ENCODE data around the gene BUD31. TPM values are rescaled to one million over a fixed set of nuclear protein-coding genes. Genes with fewer than 3 reads are reported as not detected.

Gene BUD31
- 105 and 108 TPM in 2 replicates for total RNA-seq

GRCh38 chr7:99408379-99409191 is at the start of gene BUD31, which contains the start of gene PDAP1:
TSS of gene BUD31 (plus strand) at chr7:99408969. CDS start at chr7:99411093, 2,124 bp downstream.
TSS of gene PDAP1 (minus strand) at chr7:99408597. CDS start at chr7:99408548, 49 bp downstream.

GRCh38 chr7:99374111-99375064 is 34.4 kb upstream of the BUD31 start, which contains the start of gene ARPC1B:
TSS of gene ARPC1B (plus strand) at chr7:99374730. CDS start at chr7:99385715, 10,985 bp downstream.

GRCh38 chr7:99438573-99439480 is 30.1 kb downstream of the BUD31 start, which contains the start of the genes CPSF4 and PTCD1:
TSS of gene CPSF4 (plus strand) at chr7:99438943. CDS start at chr7:99439083, 140 bp downstream.
TSS of gene PTCD1 (minus strand) at chr7:99438798. CDS start at chr7:99435242, 3,556 bp downstream.

Other genes with a start within 250 kb of the BUD31 start
- 0.13 TPM in 1 of 2 replicates, not detected in the other for gene KPNA7, start 200.9 kb upstream of the BUD31 start, total RNA-seq
- 0.26 TPM in 1 of 2 replicates, not detected in the other for gene MYH16, start 136.1 kb upstream of the BUD31 start, total RNA-seq
- gene ARPC1A, start 83.1 kb upstream of the BUD31 start, total RNA-seq, result 121 and 235 TPM in 2 replicates
- 172 and 382 TPM in 2 replicates for gene ARPC1B, start 34.2 kb upstream of the BUD31 start, total RNA-seq
- 97.0 and 105 TPM in 2 replicates for gene PDAP1, start 372 bp upstream of the BUD31 start, total RNA-seq
- 4.0 and 7.2 TPM in 2 replicates for gene PTCD1, start 29.8 kb downstream of the BUD31 start, total RNA-seq
- gene CPSF4, start 30.0 kb downstream of the BUD31 start, total RNA-seq, result 22.5 and 36.2 TPM in 2 replicates
- 2,095 and 2,779 TPM in 2 replicates for gene ATP5MF, start 57.2 kb downstream of the BUD31 start, total RNA-seq
- gene ZNF789, start 63.9 kb downstream of the BUD31 start, total RNA-seq, result 4.4 and 5.5 TPM in 2 replicates
- gene ZNF394, start 91.3 kb downstream of the BUD31 start, total RNA-seq, result 16.4 and 19.7 TPM in 2 replicates
- gene ZKSCAN5, start 95.7 kb downstream of the BUD31 start, total RNA-seq, result 9.3 and 12.1 TPM in 2 replicates
- 5.8 and 17.9 TPM in 2 replicates for gene FAM200A, start 143.1 kb downstream of the BUD31 start, total RNA-seq
- 29.2 and 89.8 TPM in 2 replicates for gene ZNF655, start 149.7 kb downstream of the BUD31 start, total RNA-seq
- gene TMEM225B, start 189.3 kb downstream of the BUD31 start, total RNA-seq, result 0.39 and 4.2 TPM in 2 replicates
- gene ZSCAN25, start 208.0 kb downstream of the BUD31 start, total RNA-seq, result 5.6 and 17.0 TPM in 2 replicates